Testis (tissue), 3 donors: ENCODE results near the gene TEAD2. TPM values are rescaled to one million over a fixed set of nuclear protein-coding genes. Genes with fewer than 3 reads are reported as not detected.

Experiments
- DNase-seq: peaks from one replicate; pipeline ENCODE4 v3.0.0-alpha.2; 2019
- H3K27ac ChIP-seq, 2 donors: fragments of 200-600 bp; sonication (generic); one replicate each; pipeline ENCODE4 v1.5.1; 2019
- H3K27me3 ChIP-seq: fragments of 200-600 bp; sonication (generic); one replicate; pipeline ENCODE4 v1.5.1; 2019
- H3K36me3 ChIP-seq: fragments of 200-600 bp; sonication (generic); one replicate; pipeline ENCODE4 v1.5.1; 2017; ENCODE audit warnings: low read depth; ENCODE audit errors: missing control alignments
- H3K4me1 ChIP-seq: fragments of 200-600 bp; sonication (generic); one replicate; pipeline ENCODE4 v1.5.1; 2019
- H3K4me3 ChIP-seq, 2 donors: fragments of 200-600 bp; sonication (generic); one replicate each; pipeline ENCODE4 v1.5.1; 2017 to 2019
- H3K9me3 ChIP-seq: fragments of 200-600 bp; sonication (generic); one replicate; pipeline ENCODE4 v1.5.1; 2017
- CTCF ChIP-seq, 3 experiments: fragments of 450-650 bp in 2 of 3; fragments of 200-600 bp in 1 of 3; sonication (generic) in 1 of 3; IDR thresholded peaks; one replicate each; pipeline ENCODE4 v1.5.1; 2016 to 2019; ENCODE audit warnings: antibody characterized with exemption in 3 of 3, mild to moderate bottlenecking in 2 of 3, moderate library complexity in 1 of 3
- POLR2A ChIP-seq: fragments of 450-650 bp; IDR thresholded peaks from one replicate; pipeline ENCODE4 v1.6.1; 2017; ENCODE audit warnings: antibody characterized with exemption, mild to moderate bottlenecking, moderate library complexity
- WGBS, 2 donors: methylation state at CpG; one replicate each; pipeline ENCODE4 v1.1.5; 2018; 5-methylcytosine and 5-hydroxymethylcytosine counted together
- intact Hi-C: fragments of 100-400 bp; cut with DNase I; formaldehyde crosslinking; loops from one replicate; pipeline ENCODE4 v1.15.1; 2023; ENCODE audit warnings: low total_unique reads
- polyA plus RNA-seq: library from polyadenylated mRNA; stranded (reverse); fragments of 350-450 nt; fragmentation: Illumina TruSeq; extraction: RNeasy Lipid Tissue Mini Kit (QIAGEN cat#74804); gene quantifications from one replicate; pipeline ENCODE4 v1.2.3, GENCODE V29; 2014; ENCODE audit warnings: low read depth, low replicate concordance; ENCODE audit not compliant: insufficient read depth
- total RNA-seq, 2 donors: library from RNA; depleted of rRNA; stranded (reverse); fragments of >200 nt; gene quantifications; one replicate each; pipeline ENCODE4 v1.2.3, GENCODE V29; 2016

The TEAD2 gene
- total and polyA plus RNA-seq, 3 donors from 2014 or later, result 12.6 to 29.6 (median 20.8) TPM

DNA sequence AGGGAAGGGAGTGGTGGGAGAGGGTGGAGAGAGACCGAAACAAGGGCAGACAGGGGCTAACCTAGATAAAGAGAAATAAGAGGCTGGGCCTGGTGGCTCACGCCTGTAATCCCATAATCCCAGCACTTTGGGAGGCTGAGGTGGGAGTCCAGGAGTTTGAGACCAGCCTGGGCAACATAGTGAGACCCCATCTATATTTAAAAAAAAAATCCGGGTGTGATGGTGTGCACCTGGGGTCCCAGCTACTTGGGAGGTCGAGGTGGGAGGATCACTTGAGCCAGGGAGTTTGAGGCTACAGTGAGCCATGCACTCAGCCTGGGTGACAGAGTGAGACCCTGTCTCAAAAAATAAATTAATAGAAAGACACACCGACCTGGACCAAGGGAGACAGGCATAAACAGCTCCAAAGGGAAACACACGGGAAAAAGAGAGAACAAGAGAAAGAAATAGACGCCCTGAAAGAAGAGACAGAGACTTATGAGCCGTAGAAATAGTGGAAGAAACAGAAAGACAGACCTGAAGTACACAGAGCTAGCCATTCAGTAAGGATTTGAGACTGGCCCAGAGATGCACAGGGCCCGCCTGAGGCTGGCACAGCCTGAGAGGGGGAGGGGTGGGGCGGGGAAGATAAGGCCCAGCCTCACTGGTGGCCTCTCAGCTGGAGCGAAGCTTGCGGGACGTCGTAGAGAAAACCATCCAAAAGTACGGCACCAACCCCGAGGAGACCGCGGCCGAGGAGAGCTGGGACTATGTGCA, 24.8 kb downstream of the TEAD2 start:
- peaks cover 8% of the 10 kb centered on the region for H3K4me1 ChIP-seq
- no peaks in the 10 kb centered on the region for H3K36me3 ChIP-seq
- H3K9me3 ChIP-seq, result no peaks in the 10 kb centered on the region
- 61 to 65% methylated on average over 19 of the region's 19 CpGs for WGBS, 2 donors
- peak overlapping the region in 1 of 2 donors; percentile 45 for H3K4me3 ChIP-seq
- no peak overlapping the region for H3K27ac ChIP-seq
- no peak for TF ChIP-seq POLR2A
- no peak for TF ChIP-seq CTCF (IDR thresholded peaks at IDR 0.05)
- H3K27me3 ChIP-seq, result no peaks in the 10 kb centered on the region
- intact Hi-C loops, result no loop called here
- DNase-seq, result peak; percentile 0

- no peaks in the 10 kb centered on the region for H3K27me3 ChIP-seq
- no peak overlapping the region for H3K4me3 ChIP-seq
- no peak overlapping the region for H3K27ac ChIP-seq
- TF ChIP-seq CTCF (IDR thresholded peaks at IDR 0.05) (no peak), POLR2A (no peak)
- DNase-seq, result no peak
- 87 to 90% methylated on average over 10 of the region's 10 CpGs for WGBS, 2 donors
- H3K9me3 ChIP-seq, result no peaks in the 10 kb centered on the region
- H3K36me3 ChIP-seq, result no peaks in the 10 kb centered on the region
- intact Hi-C loops, result no loop called here
- peaks cover 8% of the 10 kb centered on the region for H3K4me1 ChIP-seq
These were observed 25.5 kb downstream of the TEAD2 start for GRCh38 chr19:49336482-49337266.

DNA sequence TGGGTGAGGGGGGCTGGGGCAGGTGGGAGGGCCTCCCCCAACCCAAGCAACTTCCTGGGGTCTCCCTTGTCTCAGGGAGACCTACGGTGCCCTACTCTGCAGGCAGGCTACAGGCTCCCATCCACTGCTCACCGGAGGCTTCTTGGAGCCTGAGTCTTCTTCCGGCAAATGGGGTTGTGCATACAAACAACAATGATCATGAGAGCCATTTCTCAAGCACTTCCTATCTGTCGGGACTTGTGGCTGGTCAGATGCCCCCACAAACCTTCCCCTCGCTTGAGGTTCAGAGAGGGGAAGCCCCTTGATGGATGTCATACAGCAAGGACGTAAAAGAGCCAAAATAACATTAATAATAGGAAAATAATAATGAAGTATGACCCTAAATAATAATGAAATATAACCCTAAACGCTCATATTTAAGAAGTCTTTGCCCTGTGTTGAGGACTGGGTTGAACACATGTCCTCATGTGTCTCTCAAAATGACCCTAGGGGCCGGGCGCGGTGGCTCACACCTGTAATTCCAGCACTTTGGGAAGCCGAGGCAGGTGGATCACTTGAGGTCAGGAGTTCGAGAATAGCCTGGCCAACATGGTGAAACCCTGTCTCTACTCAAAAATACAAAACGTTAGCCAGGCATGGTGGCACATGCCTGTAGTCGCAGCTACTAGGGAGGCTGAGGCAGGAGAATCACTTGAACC, 26.3 kb downstream of the TEAD2 start:
- 88 to 91% methylated on average over 14 of the region's 14 CpGs for WGBS, 2 donors
- H3K4me3 ChIP-seq, result no peak overlapping the region
- TF ChIP-seq CTCF (IDR thresholded peaks at IDR 0.05), result no peak
- TF ChIP-seq POLR2A, result no peak
- H3K27me3 ChIP-seq, result no peaks in the 10 kb centered on the region
- intact Hi-C loops, result no loop called here
- H3K9me3 ChIP-seq, result no peaks in the 10 kb centered on the region
- H3K4me1 ChIP-seq, result peaks cover 8% of the 10 kb centered on the region
- no peak for DNase-seq
- H3K27ac ChIP-seq, result no peak overlapping the region
- H3K36me3 ChIP-seq, result no peaks in the 10 kb centered on the region

DNA sequence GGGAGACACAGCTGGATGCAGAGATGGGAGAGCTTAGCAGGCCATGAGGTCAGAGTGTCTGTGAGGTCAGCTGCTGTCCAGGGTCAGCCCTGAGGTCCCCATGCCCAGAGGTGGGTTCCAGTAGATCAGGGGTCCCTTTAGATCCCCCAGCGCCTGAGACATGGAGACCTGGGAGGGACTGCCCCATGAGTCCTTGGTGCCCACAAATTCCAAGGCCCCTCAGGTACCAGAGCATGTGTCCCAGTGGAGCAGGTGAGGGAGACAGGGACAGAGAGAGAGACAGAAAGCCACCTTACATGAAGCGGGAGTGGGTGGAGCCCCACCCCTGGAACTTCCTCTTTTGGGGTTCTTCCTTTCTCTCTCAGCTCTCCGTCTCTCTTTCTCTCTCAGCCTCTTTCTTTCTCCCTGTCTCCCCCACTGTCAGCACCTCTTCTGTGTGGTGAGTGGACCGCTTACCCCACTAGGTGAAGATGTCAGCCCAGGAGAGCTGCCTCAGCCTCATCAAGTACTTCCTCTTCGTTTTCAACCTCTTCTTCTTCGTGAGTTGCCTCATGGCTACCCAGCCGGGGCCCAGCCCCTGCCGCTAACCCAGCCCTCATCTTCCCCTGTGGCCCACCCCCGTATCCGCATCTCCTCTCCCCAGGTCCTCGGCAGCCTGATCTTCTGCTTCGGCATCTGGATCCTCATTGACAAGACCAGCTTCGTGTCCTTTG, 27.0 kb downstream of the TEAD2 start, which contains the start of gene CD37:
Gene CD37, plus strand, starts transcription at position 336 of the 713 bp plus-strand sequence. Its CDS starts 135 bp downstream, at position 471.
- no peaks in the 10 kb centered on the region for H3K9me3 ChIP-seq
- peaks cover 8% of the 10 kb centered on the region for H3K4me1 ChIP-seq
- intact Hi-C loops, result no loop called here
- no peak within 1 kb of the TSS for H3K4me3 ChIP-seq
- TF ChIP-seq POLR2A (no peak), CTCF (IDR thresholded peaks at IDR 0.05) (no peak)
- DNase-seq, result no peak
- no peak within 1 kb of the TSS for H3K27ac ChIP-seq
- H3K27me3 ChIP-seq, result no peaks in the 10 kb centered on the region
- no peaks in the 10 kb centered on the region for H3K36me3 ChIP-seq
- 69 to 79% methylated on average over 13 of the region's 13 CpGs for WGBS, 2 donors
